Mucosa of descending colon (tissue), 3 donors: Measurements from ENCODE around the gene CLIP4. TPM values are rescaled to one million over a fixed set of nuclear protein-coding genes. Genes with fewer than 3 reads are reported as not detected.

Source experiments
- ATAC-seq: fragments of 200-7000 bp; cut with Tn5 transposase; one replicate; pipeline ENCODE4 v1.9.1; 2020; ENCODE audit warnings: mild to moderate bottlenecking, moderate library complexity
- DNase-seq, 3 donors: peaks; one replicate each; pipeline ENCODE4 v3.0.0-alpha.2; 2020
- H3K36me3 ChIP-seq: fragments of 200-600 bp; one replicate; pipeline ENCODE4 v1.8.0; 2021; ENCODE audit warnings: low read depth, mild to moderate bottlenecking
- H3K4me1 ChIP-seq: fragments of 200-600 bp; one replicate; pipeline ENCODE4 v1.8.0; 2021; ENCODE audit warnings: low read depth, mild to moderate bottlenecking
- H3K4me3 ChIP-seq: fragments of 200-600 bp; one replicate; pipeline ENCODE4 v1.8.0; 2021; ENCODE audit warnings: mild to moderate bottlenecking
- H3K9me3 ChIP-seq: fragments of 200-600 bp; one replicate; pipeline ENCODE4 v1.8.0; 2021; ENCODE audit warnings: mild to moderate bottlenecking
- intact Hi-C, 2 donors: fragments of 100-400 bp; cut with DNase I in 1 of 2; cut with micrococcal nuclease in 1 of 2; formaldehyde crosslinking; loops; one replicate each; pipeline versions ENCODE4 v1.11.0 to v1.11.1; 2022; cut with DNase I, micrococcal nuclease
- total RNA-seq, 3 donors: library from RNA; stranded (reverse); fragmentation: NEBNext Ultra II Directional in 2 of 3; extraction: Animal tissue kit (Norgen Biotek cat#: 25700) in 2 of 3; gene quantifications; one replicate each; pipeline versions ENCODE4 v1.2.1 to v1.2.4, GENCODE V29; 2021 to 2023
- TF ChIP-seq, protein P1 (sequence below): fragments of 200-600 bp; IDR thresholded peaks from one replicate; pipeline ENCODE4 v1.8.0; 2022; ENCODE audit warnings: antibody characterized with exemption, mild to moderate bottlenecking
- donor health status: DM: no; HTN: no; CAD: no; lungs with moderate emphysema.
- donor health status: DM: no; HTN: no; CAD: no.
- donor health status: DM: no; HTN: yes; CAD: no.

The CLIP4 gene
- total RNA-seq, 3 donors from 2014 or later, result 2.6 to 48.1 (median 8.3) TPM

DNA sequence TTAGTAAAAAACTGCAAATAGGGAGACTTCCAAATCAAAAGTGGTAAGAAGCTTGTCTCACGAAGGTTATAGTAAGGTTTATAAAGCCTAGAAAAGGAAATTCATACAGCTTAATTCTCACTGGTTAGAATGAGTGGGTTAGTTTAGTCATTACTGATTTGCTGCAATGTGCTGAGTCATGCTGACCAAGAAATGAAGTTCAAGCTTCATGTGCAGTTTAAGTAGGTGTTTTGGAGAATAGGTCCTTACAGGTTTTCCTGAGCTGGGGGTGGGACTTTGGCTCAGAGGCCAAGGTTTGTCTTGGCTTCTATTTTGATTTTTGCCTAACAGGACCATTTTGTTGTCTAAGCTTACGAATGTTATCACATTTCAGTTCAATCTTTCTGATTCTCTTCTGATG lies 15.1 kb downstream of the CLIP4 start:
- ATAC-seq (no peak), DNase-seq (no peak)
- TF ChIP-seq, protein P1, sequence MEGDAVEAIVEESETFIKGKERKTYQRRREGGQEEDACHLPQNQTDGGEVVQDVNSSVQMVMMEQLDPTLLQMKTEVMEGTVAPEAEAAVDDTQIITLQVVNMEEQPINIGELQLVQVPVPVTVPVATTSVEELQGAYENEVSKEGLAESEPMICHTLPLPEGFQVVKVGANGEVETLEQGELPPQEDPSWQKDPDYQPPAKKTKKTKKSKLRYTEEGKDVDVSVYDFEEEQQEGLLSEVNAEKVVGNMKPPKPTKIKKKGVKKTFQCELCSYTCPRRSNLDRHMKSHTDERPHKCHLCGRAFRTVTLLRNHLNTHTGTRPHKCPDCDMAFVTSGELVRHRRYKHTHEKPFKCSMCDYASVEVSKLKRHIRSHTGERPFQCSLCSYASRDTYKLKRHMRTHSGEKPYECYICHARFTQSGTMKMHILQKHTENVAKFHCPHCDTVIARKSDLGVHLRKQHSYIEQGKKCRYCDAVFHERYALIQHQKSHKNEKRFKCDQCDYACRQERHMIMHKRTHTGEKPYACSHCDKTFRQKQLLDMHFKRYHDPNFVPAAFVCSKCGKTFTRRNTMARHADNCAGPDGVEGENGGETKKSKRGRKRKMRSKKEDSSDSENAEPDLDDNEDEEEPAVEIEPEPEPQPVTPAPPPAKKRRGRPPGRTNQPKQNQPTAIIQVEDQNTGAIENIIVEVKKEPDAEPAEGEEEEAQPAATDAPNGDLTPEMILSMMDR, result no peak
- intact Hi-C loops, result no loop called here
- H3K4me1 ChIP-seq, result no peaks in the 10 kb centered on the region
- H3K4me3 ChIP-seq, result no peak overlapping the region
- H3K36me3 ChIP-seq, result no peaks in the 10 kb centered on the region
- H3K9me3 ChIP-seq, result no peaks in the 10 kb centered on the region

DNA sequence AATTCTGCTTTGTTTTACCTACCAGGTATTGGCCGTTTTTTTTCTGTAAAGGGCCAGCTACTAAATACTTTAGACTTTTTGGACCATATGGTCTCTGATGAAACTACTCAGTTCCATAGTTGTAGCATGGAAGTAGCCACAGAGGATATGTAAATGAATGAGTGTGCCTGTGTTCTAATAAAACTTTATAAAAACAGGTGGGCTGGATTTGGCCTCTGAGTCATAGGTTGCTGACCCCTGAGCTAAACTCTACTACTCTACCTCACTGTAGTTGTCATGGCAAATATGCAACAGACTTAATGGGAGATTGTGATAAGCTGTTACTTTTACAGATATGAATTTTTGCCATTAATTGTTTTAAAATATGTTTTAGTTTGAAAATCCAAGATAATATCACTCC lies 19.7 kb downstream of the CLIP4 start:
- intact Hi-C loops, result no loop called here
- no peaks in the 10 kb centered on the region for H3K9me3 ChIP-seq
- H3K4me1 ChIP-seq, result no peaks in the 10 kb centered on the region
- H3K4me3 ChIP-seq, result no peak overlapping the region
- H3K36me3 ChIP-seq, result no peaks in the 10 kb centered on the region
- ATAC-seq, result no peak
- DNase-seq, result no peak
- TF ChIP-seq, protein P1, result no peak

DNA sequence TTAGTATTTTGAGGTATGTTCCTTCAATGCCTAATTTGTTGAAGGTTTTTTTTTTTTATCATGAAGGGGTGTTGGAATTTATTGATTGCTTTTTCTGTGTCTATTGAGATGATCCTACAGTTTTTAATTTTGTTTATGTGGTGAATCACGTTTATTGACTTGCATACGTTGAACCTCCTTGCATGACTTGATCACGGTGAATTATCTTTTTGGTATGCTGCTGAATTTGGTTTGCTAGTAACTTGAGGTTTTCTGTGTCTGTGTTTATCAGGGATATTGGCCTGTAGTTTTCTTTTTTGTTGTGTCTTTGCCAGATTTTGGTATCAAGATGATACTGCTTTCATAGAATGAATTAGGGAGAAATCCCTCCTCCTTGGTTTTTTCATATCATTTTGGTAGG lies 23.9 kb downstream of the CLIP4 start:
- intact Hi-C loops, result no loop called here
- TF ChIP-seq, protein P1, result no peak
- Histone ChIP-seq H3K9me3 (no peaks in the 10 kb centered on the region), H3K4me1 (no peaks in the 10 kb centered on the region), H3K36me3 (no peaks in the 10 kb centered on the region), H3K4me3 (no peak overlapping the region)
- no peak for DNase-seq
- ATAC-seq, result no peak

DNA sequence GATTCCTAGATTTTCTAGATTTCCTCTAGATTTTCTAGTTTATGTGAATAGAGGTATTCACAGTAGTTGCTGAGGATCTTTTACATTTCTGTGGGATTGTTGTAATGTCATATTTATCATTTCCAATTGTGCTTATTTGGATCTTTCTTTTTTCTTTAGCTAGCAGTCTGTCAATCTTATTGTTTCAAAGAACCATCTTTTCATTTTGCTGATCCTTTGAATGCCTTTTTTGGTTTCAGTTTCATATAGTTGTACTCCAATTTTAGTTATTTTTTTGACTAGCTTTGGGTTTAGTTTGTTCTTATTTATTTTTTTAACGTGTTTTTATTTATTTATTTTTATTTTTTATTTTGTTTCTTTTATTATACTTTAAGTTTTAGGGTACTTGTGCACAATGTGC lies 24.5 kb downstream of the CLIP4 start:
- Histone ChIP-seq H3K4me3 (no peak overlapping the region), H3K4me1 (no peaks in the 10 kb centered on the region), H3K9me3 (no peaks in the 10 kb centered on the region), H3K36me3 (no peaks in the 10 kb centered on the region)
- intact Hi-C loops, result no loop called here
- ATAC-seq (no peak), DNase-seq (no peak)
- TF ChIP-seq, protein P1, result no peak

DNA sequence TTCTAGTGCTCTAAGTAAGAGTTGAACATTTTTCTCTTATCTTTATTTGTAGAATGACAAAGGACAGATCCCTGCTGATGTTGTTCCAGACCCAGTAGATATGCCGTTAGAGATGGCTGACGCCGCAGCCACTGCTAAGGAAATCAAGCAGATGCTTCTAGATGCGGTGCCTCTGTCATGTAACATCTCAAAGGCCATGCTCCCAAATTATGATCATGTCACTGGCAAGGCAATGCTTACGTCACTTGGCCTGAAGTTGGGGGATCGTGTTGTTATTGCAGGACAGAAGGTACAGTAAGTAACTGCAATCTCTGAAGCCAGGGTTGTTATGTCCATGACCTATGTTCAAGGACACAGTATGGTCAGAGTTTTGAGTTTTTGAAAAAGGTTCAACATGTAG lies 28.4 kb downstream of the CLIP4 start:
- Histone ChIP-seq H3K9me3 (no peaks in the 10 kb centered on the region), H3K4me1 (no peaks in the 10 kb centered on the region), H3K4me3 (no peak overlapping the region), H3K36me3 (no peaks in the 10 kb centered on the region)
- intact Hi-C loops, result no loop called here
- TF ChIP-seq, protein P1, result no peak
- ATAC-seq (no peak), DNase-seq (no peak)

DNA sequence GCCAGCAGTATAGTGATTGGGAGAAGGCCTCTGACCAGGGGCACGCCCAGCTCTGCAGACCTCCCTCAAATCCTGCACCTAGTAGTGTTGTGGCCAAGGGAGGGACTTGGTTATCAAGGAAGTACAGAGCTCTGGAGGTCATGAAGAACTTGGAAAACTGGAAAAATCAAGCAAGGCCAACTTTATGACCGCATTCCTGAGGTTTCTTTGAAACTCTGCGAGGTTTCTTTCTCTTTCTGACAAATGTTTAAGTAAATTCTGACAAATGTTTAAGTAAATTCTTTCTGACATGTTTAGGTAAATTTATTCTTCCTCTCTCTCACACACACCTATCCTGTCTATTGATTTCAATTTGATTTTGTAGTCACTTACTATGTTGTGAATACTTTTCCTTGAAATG lies 31.0 kb downstream of the CLIP4 start:
- no peak for ATAC-seq
- Histone ChIP-seq H3K4me1 (no peaks in the 10 kb centered on the region), H3K36me3 (no peaks in the 10 kb centered on the region), H3K9me3 (no peaks in the 10 kb centered on the region), H3K4me3 (no peak overlapping the region)
- TF ChIP-seq, protein P1, result no peak
- intact Hi-C loops, result no loop called here
- no peak for DNase-seq
